GM10248 (cell line): ENCODE results near the gene GTF2IRD1.

Source experiments
- CTCF ChIA-PET: fragments of 300-600 bp; sonication (Branson Sonifier 250); formaldehyde crosslinking; extraction: SDS; loops from one replicate; lab custom pipeline; 2021; ENCODE audit warnings: antibody characterized with exemption; lab: Yijun Ruan, JAX
- POLR2A ChIA-PET: fragments of 350-650 bp; sonication (Branson Sonifier 250); formaldehyde crosslinking; extraction: SDS; loops from one replicate; lab custom pipeline; 2020; ENCODE audit warnings: antibody characterized with exemption; lab: Yijun Ruan, JAX
- DNase-seq: peaks from one replicate; pipeline ENCODE4 v3.0.0; 2012; ENCODE audit errors: extremely low spot score
- TF ChIP-seq, protein P1 (sequence below): IDR thresholded peaks from 2 replicates; pipeline ENCODE4 v1.5.1; 2012; ENCODE audit warnings: mild to moderate bottlenecking, low read depth; ENCODE audit errors: extremely low read depth, missing control alignments, control extremely low read depth

GTF2IRD1 gene

DNA sequence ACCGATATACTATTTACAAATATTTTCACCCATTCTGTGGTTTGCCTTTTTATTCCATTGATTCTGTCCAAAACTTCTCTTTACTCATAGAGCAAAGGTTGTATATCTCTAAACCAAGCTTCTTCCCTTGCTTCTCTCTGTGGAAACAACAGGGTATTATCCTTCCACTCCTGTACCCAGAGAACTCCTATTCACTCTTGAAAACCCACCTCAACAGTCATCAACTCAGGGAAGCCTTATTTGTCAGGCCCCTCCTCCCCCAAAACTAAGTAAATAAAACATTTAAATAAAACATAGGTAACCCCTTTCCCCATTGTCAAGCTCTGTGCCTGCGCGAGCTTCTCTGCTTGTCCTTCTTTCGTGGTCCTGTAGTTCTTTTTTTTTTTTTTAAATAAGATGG is 44.6 kb downstream of the GTF2IRD1 start:
- TF ChIP-seq, protein P1, sequence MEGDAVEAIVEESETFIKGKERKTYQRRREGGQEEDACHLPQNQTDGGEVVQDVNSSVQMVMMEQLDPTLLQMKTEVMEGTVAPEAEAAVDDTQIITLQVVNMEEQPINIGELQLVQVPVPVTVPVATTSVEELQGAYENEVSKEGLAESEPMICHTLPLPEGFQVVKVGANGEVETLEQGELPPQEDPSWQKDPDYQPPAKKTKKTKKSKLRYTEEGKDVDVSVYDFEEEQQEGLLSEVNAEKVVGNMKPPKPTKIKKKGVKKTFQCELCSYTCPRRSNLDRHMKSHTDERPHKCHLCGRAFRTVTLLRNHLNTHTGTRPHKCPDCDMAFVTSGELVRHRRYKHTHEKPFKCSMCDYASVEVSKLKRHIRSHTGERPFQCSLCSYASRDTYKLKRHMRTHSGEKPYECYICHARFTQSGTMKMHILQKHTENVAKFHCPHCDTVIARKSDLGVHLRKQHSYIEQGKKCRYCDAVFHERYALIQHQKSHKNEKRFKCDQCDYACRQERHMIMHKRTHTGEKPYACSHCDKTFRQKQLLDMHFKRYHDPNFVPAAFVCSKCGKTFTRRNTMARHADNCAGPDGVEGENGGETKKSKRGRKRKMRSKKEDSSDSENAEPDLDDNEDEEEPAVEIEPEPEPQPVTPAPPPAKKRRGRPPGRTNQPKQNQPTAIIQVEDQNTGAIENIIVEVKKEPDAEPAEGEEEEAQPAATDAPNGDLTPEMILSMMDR: no peak
- POLR2A ChIA-PET: no interaction called here
- no peak for DNase-seq
- CTCF ChIA-PET: interaction anchor here (1.0 kb wide), 1 partner anchor 12 kb away, joined by 3 read pairs; no protein-coding TSS in a partner anchor

DNA sequence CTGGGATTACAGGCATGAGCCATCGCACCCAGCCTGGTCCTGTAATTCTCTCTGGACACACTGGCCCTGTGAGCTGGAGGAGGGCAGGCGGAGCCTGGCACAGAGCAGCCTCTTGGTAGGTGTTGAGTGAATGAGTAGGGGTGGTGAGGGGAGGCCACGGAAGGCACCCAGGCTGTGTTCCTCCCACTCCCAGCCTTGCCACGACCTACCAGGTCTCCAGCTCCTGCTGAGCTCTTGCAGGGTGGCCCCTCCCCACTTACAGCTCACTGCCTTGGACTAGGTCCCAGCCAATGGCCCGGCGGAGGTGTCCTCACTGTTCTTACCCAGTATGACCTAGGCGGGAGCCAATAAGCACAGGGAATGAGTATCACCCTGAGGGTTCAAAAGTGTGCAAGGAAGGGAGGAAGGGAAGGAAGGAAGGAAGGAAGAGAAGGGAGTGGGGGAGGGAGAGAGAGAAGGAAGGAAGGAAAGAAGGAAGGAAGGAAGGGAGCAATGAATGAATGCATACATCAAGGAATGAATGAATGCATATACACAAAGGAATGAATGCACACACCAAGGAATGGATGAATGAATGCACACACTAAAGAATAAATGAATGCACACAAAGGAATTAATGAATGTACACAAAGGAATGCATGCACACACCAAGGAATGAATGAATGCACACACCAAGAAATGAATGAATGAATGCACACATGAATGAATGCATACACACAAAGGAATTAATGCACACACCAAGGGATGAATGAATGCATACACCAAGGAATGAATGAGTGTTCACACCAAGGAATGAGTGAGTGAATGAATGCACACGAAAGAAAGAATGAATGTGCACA is 45.5 kb downstream of the GTF2IRD1 start:
- DNase-seq: no peak
- ChIA-PET POLR2A (no interaction called here), CTCF (interaction anchor here (1.0 kb wide), 1 partner anchor 13 kb away, joined by 3 read pairs; no protein-coding TSS in a partner anchor)
- TF ChIP-seq, protein P1: no peak

DNA sequence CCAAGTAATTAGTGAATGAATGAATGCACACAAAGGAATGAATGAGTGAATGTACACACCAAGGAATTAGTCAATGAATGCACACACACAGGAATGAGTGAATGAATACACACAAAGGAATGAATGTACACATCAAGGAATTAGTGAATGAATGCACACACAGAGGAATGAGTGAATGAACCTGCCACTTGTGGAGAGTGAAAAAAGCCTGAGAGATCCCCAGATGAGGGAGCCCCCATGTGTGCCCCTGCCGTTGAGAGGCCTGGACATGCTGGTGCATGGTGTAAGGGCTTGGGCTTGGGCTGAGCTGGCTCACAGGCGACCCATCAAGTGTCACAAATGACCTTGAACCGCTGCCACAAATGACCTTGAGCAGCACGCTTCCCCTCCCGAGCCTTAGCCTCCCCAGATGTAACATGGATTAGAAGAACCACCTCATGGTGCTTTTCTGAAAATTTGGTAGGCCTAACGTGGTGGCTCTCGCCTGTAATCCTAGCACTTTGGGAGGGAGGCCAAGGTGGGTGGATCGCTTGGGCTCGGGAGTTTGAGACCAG is 46.2 kb downstream of the GTF2IRD1 start:
- no peak for DNase-seq
- ChIA-PET POLR2A (no interaction called here), CTCF (no interaction called here)
- TF ChIP-seq, protein P1: no peak

- no peak for DNase-seq
- POLR2A ChIA-PET: no interaction called here
- TF ChIP-seq, protein P1: no peak
- CTCF ChIA-PET: interaction anchor here (1.2 to 1.6 kb wide), 2 partner anchors 13 to 53 kb away, joined by 3 to 5 read pairs; no protein-coding TSS in a partner anchor
These were observed 47.6 kb downstream of the GTF2IRD1 start for GRCh38 chr7:74501298-74501697.

- no peak for DNase-seq
- TF ChIP-seq, protein P1: no peak
- CTCF ChIA-PET: interaction anchor here (1.2 to 1.6 kb wide), 2 partner anchors 14 to 24 kb away, joined by 3 to 5 read pairs; no protein-coding TSS in a partner anchor
- POLR2A ChIA-PET: no interaction called here
These were observed 48.6 kb downstream of the GTF2IRD1 start for GRCh38 chr7:74502216-74502891.

GRCh38 chr7:74503061-74503460 is 49.4 kb downstream of the GTF2IRD1 start:
- POLR2A ChIA-PET: no interaction called here
- TF ChIP-seq, protein P1: no peak
- no peak for DNase-seq
- CTCF ChIA-PET: no interaction called here
